Coronary artery (tissue), 2 donors: ENCODE data around the gene MYLK4.

Source experiments
- DNase-seq: peaks from one replicate; pipeline ENCODE4 v3.0.0-alpha.2; 2017; ENCODE audit warnings: low spot score
- H3K27ac ChIP-seq, 2 donors: fragments of 200-600 bp; sonication (generic); one replicate each; pipeline ENCODE4 v1.5.1; 2016 to 2019
- H3K4me3 ChIP-seq: fragments of 200-600 bp; sonication (generic); 2 replicates; pipeline ENCODE4 v1.5.1; 2016; ENCODE audit warnings: mild to moderate bottlenecking, moderate library complexity
- CTCF ChIP-seq: fragments of 200-600 bp; sonication (generic); IDR thresholded peaks from one replicate; pipeline ENCODE4 v1.5.1; 2019; ENCODE audit warnings: antibody characterized with exemption

Gene MYLK4

DNA sequence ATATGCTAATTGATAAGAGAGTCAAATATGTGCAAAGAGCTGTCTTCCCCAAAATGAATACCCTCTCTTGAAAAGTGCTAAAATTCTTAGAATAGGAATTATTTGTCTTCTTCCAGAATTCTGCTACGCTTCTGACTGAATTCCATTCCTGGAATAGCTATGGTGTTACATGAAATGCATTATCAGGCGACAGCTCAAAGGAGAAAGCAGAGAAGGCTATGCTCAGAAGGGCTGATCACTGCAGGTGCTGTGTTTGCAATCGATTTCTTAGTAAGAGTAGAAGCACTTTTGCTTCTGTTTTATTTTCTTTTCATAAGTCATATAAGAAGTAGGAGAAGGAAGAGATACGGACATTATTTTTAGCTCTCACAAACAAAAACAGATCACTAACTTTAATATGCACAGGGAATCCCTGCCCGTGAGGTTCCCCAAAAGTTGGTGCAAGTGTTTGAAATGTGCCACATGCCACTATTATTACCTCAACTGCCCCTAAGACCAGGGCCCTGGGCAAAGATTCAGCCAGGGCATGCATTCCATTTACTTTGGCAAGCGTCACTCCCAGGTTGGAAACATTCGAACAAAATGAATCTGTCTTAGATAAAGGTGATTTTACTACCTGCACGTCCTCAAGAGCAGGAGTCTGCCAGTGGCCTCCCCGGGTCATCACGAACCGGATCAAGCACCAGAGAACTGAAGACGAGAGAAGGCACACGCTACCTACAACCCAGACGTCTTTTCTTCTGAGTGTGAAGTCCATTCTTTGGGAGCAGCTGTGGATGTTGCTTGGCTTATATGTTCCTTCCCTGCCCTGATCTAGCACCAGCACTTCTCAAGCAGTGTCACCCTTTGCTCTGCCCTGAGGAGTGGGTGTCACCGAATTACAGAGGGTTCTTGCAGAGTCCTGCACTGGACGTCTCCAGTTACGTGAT is 7.2 kb downstream of the MYLK4 start:
- no peak overlapping the region for H3K4me3 ChIP-seq
- DNase-seq = no peak
- no peak for TF ChIP-seq CTCF
- H3K27ac ChIP-seq = no peak overlapping the region

DNA sequence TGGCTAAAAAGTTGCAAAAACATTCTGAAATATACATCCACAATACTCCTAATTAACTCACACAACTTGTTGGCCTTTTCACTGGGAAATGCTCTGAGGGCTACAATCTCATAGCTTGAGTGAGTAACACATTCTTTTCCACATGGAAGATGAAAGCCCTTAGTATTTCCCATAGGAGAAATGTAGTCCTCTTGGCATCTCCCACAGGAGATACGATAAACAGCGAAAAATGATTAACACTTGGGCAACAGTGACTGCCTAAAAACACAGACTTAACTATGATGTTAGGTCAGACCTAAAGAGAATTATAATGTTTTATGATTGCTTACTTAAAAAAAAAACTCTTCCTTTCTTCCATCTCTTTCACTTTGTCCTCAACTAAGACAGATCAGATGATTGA is 9.0 kb downstream of the MYLK4 start:
- no peak overlapping the region for H3K27ac ChIP-seq
- no peak for DNase-seq
- H3K4me3 ChIP-seq = no peak overlapping the region
- no peak for TF ChIP-seq CTCF

DNA sequence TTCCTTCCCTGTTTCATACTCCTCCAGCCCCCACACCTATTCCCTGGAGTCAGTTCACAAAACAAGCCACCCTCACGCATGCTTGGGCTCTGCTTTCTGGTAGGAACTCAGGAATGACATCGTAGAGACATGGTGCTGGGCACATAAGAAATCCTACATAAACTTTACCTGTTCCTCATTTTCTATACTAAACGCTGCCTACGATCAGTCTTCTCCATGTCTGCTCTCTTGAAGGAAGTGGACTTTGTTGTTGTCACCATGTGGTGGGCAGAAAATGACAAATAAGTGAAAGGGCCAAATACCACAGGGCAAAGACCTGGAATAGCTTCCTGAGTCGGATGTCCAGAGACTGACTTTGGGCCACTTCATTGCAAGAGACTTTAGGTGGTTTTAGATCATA is 10.1 kb downstream of the MYLK4 start:
- DNase-seq = no peak
- no peak overlapping the region for H3K27ac ChIP-seq
- no peak for TF ChIP-seq CTCF
- no peak overlapping the region for H3K4me3 ChIP-seq

DNA sequence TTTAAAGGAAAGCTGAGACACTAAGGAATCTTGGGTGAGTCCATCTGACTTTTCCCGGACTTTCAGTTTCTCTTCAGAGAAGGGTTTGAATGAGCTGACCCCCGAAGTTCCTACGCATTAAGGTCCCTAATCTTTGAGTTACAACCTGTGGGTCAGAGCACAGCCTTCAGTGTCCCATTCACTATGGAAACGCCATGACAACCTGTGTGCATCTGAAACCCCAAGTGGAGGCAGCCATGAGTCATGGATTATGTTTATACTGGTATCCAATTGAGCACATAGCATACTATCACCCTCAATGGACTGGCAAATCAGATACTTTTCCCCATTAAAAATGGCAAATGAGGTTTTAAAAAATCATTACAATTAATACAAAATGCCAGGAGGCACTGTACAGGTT is 11.4 kb downstream of the MYLK4 start:
- DNase-seq = no peak
- no peak overlapping the region for H3K27ac ChIP-seq
- H3K4me3 ChIP-seq = no peak overlapping the region
- no peak for TF ChIP-seq CTCF

- DNase-seq = no peak
- peak; percentile 57 for TF ChIP-seq CTCF
- Histone ChIP-seq H3K4me3 (no peak overlapping the region), H3K27ac (no peak overlapping the region)
Measured at GRCh38 chr6:2738373-2738979, 12.2 kb downstream of the MYLK4 start.

DNA sequence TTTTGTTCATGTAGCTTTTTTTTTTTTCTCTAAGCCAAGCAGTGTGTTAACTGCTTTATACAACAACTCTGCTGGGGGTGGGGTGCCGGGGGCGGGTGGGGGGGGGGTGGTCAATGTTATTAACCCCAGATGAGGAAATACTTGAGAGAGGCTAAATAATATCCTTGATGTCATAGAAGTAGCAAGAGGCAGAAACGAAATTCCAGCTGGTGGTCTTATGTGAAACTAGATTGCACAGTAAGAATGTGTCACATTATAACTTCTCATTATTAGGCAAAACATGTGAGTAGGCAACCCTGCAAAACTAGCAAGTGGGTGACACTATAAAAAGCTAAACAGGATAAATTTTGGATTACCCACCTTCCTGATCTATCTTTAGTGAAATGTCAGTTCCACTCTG is 12.8 kb downstream of the MYLK4 start:
- Histone ChIP-seq H3K4me3 (no peak overlapping the region), H3K27ac (no peak overlapping the region)
- DNase-seq = no peak
- no peak for TF ChIP-seq CTCF
